ENCODE data around the gene DENND2D. TPM values are rescaled to one million over a fixed set of nuclear protein-coding genes. Genes with fewer than 3 reads are reported as not detected.

Gene DENND2D
- total and polyA plus RNA-seq, 10 of the 15 experiments (the other 5 are each of a cell fraction or from before 2014, with no cell fraction given) = 149 to 375 (median 172) TPM

GRCh38 chr1:111142356-111142975, 58.0 kb downstream of the DENND2D start:
- no peaks in the 10 kb centered on the region for H4K20me1 ChIP-seq (ENCODE audit: control insufficient read depth, insufficient read depth)
- no peak overlapping the region for H2AFZ ChIP-seq (ENCODE audit: control insufficient read depth, low read depth, low read length)
- WGBS (ENCODE audit: insufficient coverage, insufficient replicate concordance, low lambda C conversion rate, missing lambda C conversion rate) = 16% methylated on average over 5 of the region's 5 CpGs
- ChIA-PET SMC1A (ENCODE audit: uncharacterized antibody, unreplicated experiment) (interaction anchor here (0.7 to 13.3 kb wide), 18 partner anchors 9 to 269 kb away, joined by 3 to 164 read pairs (median 7); no protein-coding TSS in a partner anchor), POLR2A (interaction anchor here (0.7 to 9.1 kb wide), 11 partner anchors 9 to 77 kb away, joined by 3 to 62 read pairs (median 11); partner anchors contain the start of gene DENND2D), RAD21 (ENCODE audit: unreplicated experiment) (interaction anchor here (0.6 to 7.9 kb wide), 15 partner anchors 8 to 112 kb away, joined by 3 to 109 read pairs (median 4); no protein-coding TSS in a partner anchor), CTCF (interaction anchor here (0.6 to 7.4 kb wide), 12 partner anchors 9 to 192 kb away, joined by 3 to 36 read pairs (median 4); partner anchors contain the start of gene DENND2D)
- H3K9me3 ChIP-seq (replicated peaks; ENCODE audit: control insufficient read depth, insufficient read depth, low read length) = no peaks in the 10 kb centered on the region
- no peaks in the 10 kb centered on the region for H3K27me3 ChIP-seq (replicated peaks in 1 of 2; ENCODE audit: control insufficient read depth in 2 of 2, insufficient read depth in 2 of 2, low read length in 1 of 2)
- H3K4me2 ChIP-seq (ENCODE audit: control insufficient read depth, insufficient read depth) = peak overlapping the region; percentile 91
- H3K36me3 ChIP-seq (ENCODE audit: control insufficient read depth in 2 of 2, insufficient read depth in 2 of 2, low read length in 1 of 2) = no peaks in the 10 kb centered on the region; a peak in 1 of 4 replicates
- intact Hi-C loops (cut with micrococcal nuclease; ENCODE audit: unreplicated experiment) (loop anchor here (5.0 to 10.0 kb wide), 3 partner anchors 110 to 612 kb away; partner anchors contain the start of genes CD53 and DDX20), in situ Hi-C loops (cut with MboI) (no loop called here)
- H3K9ac ChIP-seq (ENCODE audit: control insufficient read depth, insufficient read depth, low read length) = peak overlapping the region; percentile 93
- DNase-seq (ENCODE audit: low read depth, low spot score) (no peak), ATAC-seq (peak; percentile 37), FAIRE-seq (peak; percentile 59)
- H3K4me3 ChIP-seq = peak overlapping the region; percentile 95
- H3K4me1 ChIP-seq (ENCODE audit: control insufficient read depth, insufficient read depth, low read length) = peaks cover 11% of the 10 kb centered on the region
- peaks cover 97% of the 10 kb centered on the region for H3K79me2 ChIP-seq (ENCODE audit: control insufficient read depth, insufficient read depth, low read length)
- no TSS peak for BruUV-seq (replicated peaks)
- H3K27ac ChIP-seq (ENCODE audit: control insufficient read depth, insufficient read depth) = peak overlapping the region; percentile 89
- no peak for TF ChIP-seq RELB (IDR thresholded peaks at IDR 0.05; ENCODE audit: low read depth)
- TF ChIP-seq KLF5 (IDR thresholded peaks at IDR 0.05; ENCODE audit: partially characterized antibody) = no peak
- no peak for TF ChIP-seq ZNF274 (IDR thresholded peaks at IDR 0.05; ENCODE audit: insufficient read depth, insufficient read length)
- no peak for TF ChIP-seq BRCA1 (IDR thresholded peaks at IDR 0.05; ENCODE audit: low read depth, low read length)
- no peak for TF ChIP-seq BCLAF1 (IDR thresholded peaks at IDR 0.05)
- TF ChIP-seq SMC3 (IDR thresholded peaks at IDR 0.05; ENCODE audit: borderline replicate concordance, low read length) = no peak
- no peak for TF ChIP-seq ZBTB40 (IDR thresholded peaks at IDR 0.05; ENCODE audit: borderline replicate concordance)
- TF ChIP-seq BCL11A (IDR thresholded peaks at IDR 0.05; ENCODE audit: low read depth, low read length) = no peak
- TF ChIP-seq CTCF (IDR thresholded peaks at IDR 0.05 in 2 of 3, conservative IDR thresholded peaks at IDR 0.05 in 1 of 3; ENCODE audit: control insufficient read depth in 2 of 3, extremely low read depth in 1 of 3, insufficient read depth in 1 of 3, low read depth in 3 of 3, low read length in 3 of 3) = no peak
